OCI-LY7 (cell line): ENCODE results near the gene SUMO4.

Source experiments
- EZH2phosphoT487 ChIP-seq: fragments of 200-600 bp; sonication (generic); IDR thresholded peaks from 2 replicates; pipeline ENCODE4 v1.6.1; 2018; ENCODE audit warnings: low read depth, borderline replicate concordance, mild to moderate bottlenecking, mixed run types, antibody characterized with exemption, low read length, moderate library complexity, mixed read lengths
- TF ChIP-seq, protein P1 (sequence below): fragments of 200-600 bp; sonication (generic); conservative IDR thresholded peaks from 2 replicates; pipeline ENCODE4 v1.5.1; 2014; ENCODE audit warnings: mild to moderate bottlenecking, antibody characterized with exemption, low read length, moderate library complexity, mixed read lengths

DNA sequence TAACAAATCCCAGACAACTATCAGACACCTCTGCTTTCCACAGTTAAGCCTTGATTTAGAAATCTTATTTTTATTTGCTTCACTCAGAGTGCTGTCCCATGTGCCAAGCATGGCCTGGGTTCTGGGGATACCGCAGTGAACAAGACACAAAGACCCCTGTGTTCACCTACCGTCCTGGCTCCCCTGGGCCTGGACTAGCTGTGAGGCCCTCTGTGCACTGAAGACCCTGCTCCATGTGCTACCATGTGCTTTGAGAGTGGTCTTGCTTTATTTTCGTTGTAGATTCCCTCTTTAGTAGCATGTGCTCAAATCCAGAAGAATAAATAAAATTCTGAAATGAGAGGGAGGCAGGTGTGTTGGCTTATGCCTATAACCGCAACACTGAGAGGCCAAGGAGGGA lies 22.5 kb downstream of the SUMO4 start:
- TF ChIP-seq, protein P1, sequence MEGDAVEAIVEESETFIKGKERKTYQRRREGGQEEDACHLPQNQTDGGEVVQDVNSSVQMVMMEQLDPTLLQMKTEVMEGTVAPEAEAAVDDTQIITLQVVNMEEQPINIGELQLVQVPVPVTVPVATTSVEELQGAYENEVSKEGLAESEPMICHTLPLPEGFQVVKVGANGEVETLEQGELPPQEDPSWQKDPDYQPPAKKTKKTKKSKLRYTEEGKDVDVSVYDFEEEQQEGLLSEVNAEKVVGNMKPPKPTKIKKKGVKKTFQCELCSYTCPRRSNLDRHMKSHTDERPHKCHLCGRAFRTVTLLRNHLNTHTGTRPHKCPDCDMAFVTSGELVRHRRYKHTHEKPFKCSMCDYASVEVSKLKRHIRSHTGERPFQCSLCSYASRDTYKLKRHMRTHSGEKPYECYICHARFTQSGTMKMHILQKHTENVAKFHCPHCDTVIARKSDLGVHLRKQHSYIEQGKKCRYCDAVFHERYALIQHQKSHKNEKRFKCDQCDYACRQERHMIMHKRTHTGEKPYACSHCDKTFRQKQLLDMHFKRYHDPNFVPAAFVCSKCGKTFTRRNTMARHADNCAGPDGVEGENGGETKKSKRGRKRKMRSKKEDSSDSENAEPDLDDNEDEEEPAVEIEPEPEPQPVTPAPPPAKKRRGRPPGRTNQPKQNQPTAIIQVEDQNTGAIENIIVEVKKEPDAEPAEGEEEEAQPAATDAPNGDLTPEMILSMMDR = no peak
- TF ChIP-seq EZH2phosphoT487 = no peak
